Measurements from ENCODE around the gene AUNIP.

Gene AUNIP

DNA sequence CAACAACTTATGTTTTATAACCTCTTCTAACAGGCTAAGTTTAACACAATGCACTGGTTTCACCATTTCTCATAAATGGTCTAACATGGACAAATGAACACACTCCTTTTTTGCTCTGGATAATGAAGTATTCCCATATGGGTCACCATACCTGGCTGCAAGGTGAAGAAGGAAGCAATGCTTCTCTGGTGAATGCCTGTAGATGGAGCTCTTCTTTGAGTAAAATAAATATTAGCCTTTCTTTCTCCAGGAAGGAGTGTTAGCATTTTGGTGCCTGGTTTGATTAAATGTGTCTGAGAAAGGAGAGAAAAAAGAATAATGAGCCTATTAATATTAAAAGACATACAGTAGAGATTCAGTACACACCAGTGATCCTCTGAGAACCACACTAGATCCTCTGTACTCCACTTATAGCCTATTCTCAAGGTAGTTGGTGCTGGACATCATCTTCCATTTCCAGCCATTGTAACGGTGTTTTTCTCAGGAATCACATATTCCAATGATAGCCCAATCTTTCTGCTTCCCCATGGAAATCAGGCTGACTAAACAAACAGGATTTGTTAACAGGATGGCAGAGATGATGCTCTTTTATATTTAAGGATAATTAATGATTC is 21.9 kb downstream of the AUNIP start:
- Histone ChIP-seq H2BK12ac (ENCODE audit: low read length) (no peak overlapping the region), H4K12ac (ENCODE audit: low read depth, low read length) (no peak overlapping the region), H3K23ac (ENCODE audit: low read length) (no peak overlapping the region), H3K4me3 (ENCODE audit: low read depth, low read length) (no peak overlapping the region), H3K27me3 (ENCODE audit: insufficient read depth, low read length) (no peaks in the 10 kb centered on the region), H3K9me3 (ENCODE audit: insufficient read depth, low read depth, low read length) (no peaks in the 10 kb centered on the region), H3K4me2 (ENCODE audit: low read length) (no peak overlapping the region), H4K91ac (ENCODE audit: low read depth, low read length) (no peak overlapping the region), H2AK5ac (ENCODE audit: low read length) (no peak overlapping the region), H2BK120ac (ENCODE audit: insufficient read depth, low read length, poor library complexity) (no peak overlapping the region), H3K18ac (ENCODE audit: low read length) (no peak overlapping the region), H3K4ac (ENCODE audit: low read depth, low read length) (no peak overlapping the region), H3K79me1 (ENCODE audit: low read length) (no peaks in the 10 kb centered on the region), H3K9ac (ENCODE audit: low read length) (no peak overlapping the region), H3K79me2 (ENCODE audit: control insufficient read depth, insufficient read depth, low read length, poor library complexity) (no peaks in the 10 kb centered on the region), H4K8ac (ENCODE audit: low read depth, low read length) (no peak overlapping the region), H3K14ac (ENCODE audit: low read length) (no peak overlapping the region), H2AFZ (ENCODE audit: insufficient read depth, low read length, poor library complexity) (no peak overlapping the region), H3K4me1 (ENCODE audit: control insufficient read depth in 1 of 2, insufficient read depth in 2 of 2, low read length in 2 of 2) (peaks cover 0 to under 1% of the 10 kb centered on the region in 2 experiments), H3K36me3 (ENCODE audit: control insufficient read depth in 1 of 2, insufficient read depth in 2 of 2, low read length in 2 of 2) (peaks cover 4 to 20% of the 10 kb centered on the region in 2 experiments), H3K27ac (ENCODE audit: low read depth, low read length) (no peak overlapping the region), H2BK5ac (ENCODE audit: low read depth, low read length, poor library complexity) (no peak overlapping the region)
- DNase-seq: peak; percentile 22 to 59
- no CpG with 5 or more reads among the region's 1 CpG for WGBS (ENCODE audit: extremely low coverage, insufficient coverage, insufficient read length)

DNA sequence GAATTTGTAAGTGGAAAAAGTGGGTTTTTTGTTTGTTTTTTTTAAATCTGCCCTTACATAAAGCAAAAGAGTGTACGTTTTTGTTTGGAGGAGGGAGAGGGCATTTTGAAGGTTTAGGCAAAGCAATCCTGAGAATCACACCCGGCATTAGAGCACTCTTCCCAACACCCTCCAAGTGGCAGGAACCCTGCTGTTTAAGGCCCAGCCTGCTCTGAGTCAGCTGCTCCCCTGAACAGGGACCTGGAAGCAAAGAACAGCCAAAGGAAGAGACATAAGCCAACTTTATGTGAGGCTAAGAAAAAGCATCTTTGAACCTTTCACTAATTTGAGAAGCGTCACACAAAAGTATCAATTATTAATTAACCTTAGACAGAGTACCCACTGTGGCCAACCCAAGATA is 22.6 kb downstream of the AUNIP start:
- H2BK5ac ChIP-seq (ENCODE audit: low read depth, low read length, poor library complexity): no peak overlapping the region
- no peak overlapping the region for H4K8ac ChIP-seq (ENCODE audit: low read depth, low read length)
- peaks cover 0 to 2% of the 10 kb centered on the region in 2 experiments for H3K4me1 ChIP-seq (ENCODE audit: control insufficient read depth in 1 of 2, insufficient read depth in 2 of 2, low read length in 2 of 2)
- H3K27me3 ChIP-seq (ENCODE audit: insufficient read depth, low read length): no peaks in the 10 kb centered on the region
- no peak overlapping the region for H4K91ac ChIP-seq (ENCODE audit: low read depth, low read length)
- no peak overlapping the region for H2BK12ac ChIP-seq (ENCODE audit: low read length)
- H2AFZ ChIP-seq (ENCODE audit: insufficient read depth, low read length, poor library complexity): no peak overlapping the region
- no peaks in the 10 kb centered on the region for H3K79me2 ChIP-seq (ENCODE audit: control insufficient read depth, insufficient read depth, low read length, poor library complexity)
- no peak overlapping the region for H3K14ac ChIP-seq (ENCODE audit: low read length)
- no CpG with 5 or more reads among the region's 3 CpGs for WGBS (ENCODE audit: extremely low coverage, insufficient coverage, insufficient read length)
- H3K36me3 ChIP-seq (ENCODE audit: control insufficient read depth in 1 of 2, insufficient read depth in 2 of 2, low read length in 2 of 2): peaks cover 6 to 24% of the 10 kb centered on the region in 2 experiments
- no peaks in the 10 kb centered on the region for H3K79me1 ChIP-seq (ENCODE audit: low read length)
- no peak overlapping the region for H3K4ac ChIP-seq (ENCODE audit: low read depth, low read length)
- H4K12ac ChIP-seq (ENCODE audit: low read depth, low read length): no peak overlapping the region
- H3K9ac ChIP-seq (ENCODE audit: low read length): no peak overlapping the region
- no peak overlapping the region for H3K4me3 ChIP-seq (ENCODE audit: low read depth, low read length)
- H2BK120ac ChIP-seq (ENCODE audit: insufficient read depth, low read length, poor library complexity): no peak overlapping the region
- no peak for DNase-seq
- no peak overlapping the region for H3K4me2 ChIP-seq (ENCODE audit: low read length)
- no peak overlapping the region for H3K27ac ChIP-seq (ENCODE audit: low read depth, low read length)
- no peak overlapping the region for H3K23ac ChIP-seq (ENCODE audit: low read length)
- no peak overlapping the region for H2AK5ac ChIP-seq (ENCODE audit: low read length)
- no peak overlapping the region for H3K18ac ChIP-seq (ENCODE audit: low read length)
- no peaks in the 10 kb centered on the region for H3K9me3 ChIP-seq (ENCODE audit: insufficient read depth, low read depth, low read length)

DNA sequence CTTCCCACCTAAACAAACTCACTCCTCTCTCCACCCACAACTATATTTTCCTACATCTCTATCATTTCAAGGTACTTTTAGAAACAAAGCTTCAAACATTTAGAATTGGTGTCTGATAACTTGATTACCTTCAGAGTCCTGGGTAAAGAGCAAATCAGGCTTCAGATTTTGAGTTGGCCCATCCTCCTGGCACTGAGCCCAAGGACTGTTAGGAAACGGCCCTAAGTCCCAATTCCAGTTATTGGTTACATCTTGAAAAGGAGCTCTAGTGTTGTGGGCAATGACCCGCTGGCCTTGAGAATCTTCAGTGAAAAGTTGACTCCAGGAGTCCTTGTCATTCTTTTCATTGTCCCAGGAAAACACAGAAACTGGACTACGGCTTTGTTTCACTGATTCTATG is 24.4 kb downstream of the AUNIP start:
- H3K4me1 ChIP-seq (ENCODE audit: control insufficient read depth in 1 of 2, insufficient read depth in 2 of 2, low read length in 2 of 2): peaks cover 0 to 2% of the 10 kb centered on the region in 2 experiments
- no peaks in the 10 kb centered on the region for H3K9me3 ChIP-seq (ENCODE audit: insufficient read depth, low read depth, low read length)
- H3K14ac ChIP-seq (ENCODE audit: low read length): no peak overlapping the region
- H3K79me2 ChIP-seq (ENCODE audit: control insufficient read depth, insufficient read depth, low read length, poor library complexity): no peaks in the 10 kb centered on the region
- H2BK5ac ChIP-seq (ENCODE audit: low read depth, low read length, poor library complexity): no peak overlapping the region
- DNase-seq: no peak
- no peak overlapping the region for H2BK120ac ChIP-seq (ENCODE audit: insufficient read depth, low read length, poor library complexity)
- peaks cover 9 to 39% of the 10 kb centered on the region in 2 experiments for H3K36me3 ChIP-seq (ENCODE audit: control insufficient read depth in 1 of 2, insufficient read depth in 2 of 2, low read length in 2 of 2)
- no peak overlapping the region for H2BK12ac ChIP-seq (ENCODE audit: low read length)
- WGBS (ENCODE audit: extremely low coverage, insufficient coverage, insufficient read length): no CpG with 5 or more reads among the region's 3 CpGs
- H3K4me3 ChIP-seq (ENCODE audit: low read depth, low read length): no peak overlapping the region
- no peak overlapping the region for H3K4me2 ChIP-seq (ENCODE audit: low read length)
- no peak overlapping the region for H4K12ac ChIP-seq (ENCODE audit: low read depth, low read length)
- no peak overlapping the region for H3K18ac ChIP-seq (ENCODE audit: low read length)
- no peak overlapping the region for H4K8ac ChIP-seq (ENCODE audit: low read depth, low read length)
- H4K91ac ChIP-seq (ENCODE audit: low read depth, low read length): no peak overlapping the region
- no peak overlapping the region for H3K4ac ChIP-seq (ENCODE audit: low read depth, low read length)
- H3K27ac ChIP-seq (ENCODE audit: low read depth, low read length): no peak overlapping the region
- no peak overlapping the region for H2AFZ ChIP-seq (ENCODE audit: insufficient read depth, low read length, poor library complexity)
- H3K79me1 ChIP-seq (ENCODE audit: low read length): no peaks in the 10 kb centered on the region
- H3K9ac ChIP-seq (ENCODE audit: low read length): no peak overlapping the region
- H3K23ac ChIP-seq (ENCODE audit: low read length): no peak overlapping the region
- no peaks in the 10 kb centered on the region for H3K27me3 ChIP-seq (ENCODE audit: insufficient read depth, low read length)
- no peak overlapping the region for H2AK5ac ChIP-seq (ENCODE audit: low read length)

DNA sequence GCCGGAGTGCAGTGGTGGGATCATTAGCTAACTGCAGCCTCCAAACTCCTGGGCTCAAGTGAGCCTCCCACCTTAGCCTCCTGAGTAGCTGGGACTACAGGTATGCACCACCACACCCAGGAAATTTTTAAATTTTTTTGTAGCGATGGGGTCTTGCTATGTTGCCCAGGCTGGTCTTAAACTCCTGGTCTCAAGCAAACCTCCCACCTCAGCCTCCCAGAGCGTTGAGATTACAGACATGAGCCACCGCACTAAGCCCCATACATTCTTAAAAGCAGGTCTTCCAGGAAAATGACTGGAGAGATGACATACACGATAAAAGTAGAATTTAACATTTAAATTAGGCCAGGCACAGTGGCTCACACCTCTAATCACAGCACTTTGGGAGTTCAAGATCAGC is 26.1 kb downstream of the AUNIP start:
- no peak overlapping the region for H2AFZ ChIP-seq (ENCODE audit: insufficient read depth, low read length, poor library complexity)
- H2BK12ac ChIP-seq (ENCODE audit: low read length): no peak overlapping the region
- H3K23ac ChIP-seq (ENCODE audit: low read length): no peak overlapping the region
- no peak overlapping the region for H4K91ac ChIP-seq (ENCODE audit: low read depth, low read length)
- no peak overlapping the region for H4K12ac ChIP-seq (ENCODE audit: low read depth, low read length)
- no peak overlapping the region for H2AK5ac ChIP-seq (ENCODE audit: low read length)
- peaks cover 0 to 2% of the 10 kb centered on the region in 2 experiments for H3K4me1 ChIP-seq (ENCODE audit: control insufficient read depth in 1 of 2, insufficient read depth in 2 of 2, low read length in 2 of 2)
- H3K79me2 ChIP-seq (ENCODE audit: control insufficient read depth, insufficient read depth, low read length, poor library complexity): no peaks in the 10 kb centered on the region
- peak in 1 of 2 donors; percentile 9 for DNase-seq
- peaks cover 18 to 52% of the 10 kb centered on the region in 2 experiments for H3K36me3 ChIP-seq (ENCODE audit: control insufficient read depth in 1 of 2, insufficient read depth in 2 of 2, low read length in 2 of 2)
- H3K79me1 ChIP-seq (ENCODE audit: low read length): no peaks in the 10 kb centered on the region
- no peaks in the 10 kb centered on the region for H3K27me3 ChIP-seq (ENCODE audit: insufficient read depth, low read length)
- H3K4me2 ChIP-seq (ENCODE audit: low read length): no peak overlapping the region
- no peaks in the 10 kb centered on the region for H3K9me3 ChIP-seq (ENCODE audit: insufficient read depth, low read depth, low read length)
- no peak overlapping the region for H4K8ac ChIP-seq (ENCODE audit: low read depth, low read length)
- H3K4me3 ChIP-seq (ENCODE audit: low read depth, low read length): no peak overlapping the region
- H2BK120ac ChIP-seq (ENCODE audit: insufficient read depth, low read length, poor library complexity): no peak overlapping the region
- H2BK5ac ChIP-seq (ENCODE audit: low read depth, low read length, poor library complexity): no peak overlapping the region
- no peak overlapping the region for H3K9ac ChIP-seq (ENCODE audit: low read length)
- H3K27ac ChIP-seq (ENCODE audit: low read depth, low read length): no peak overlapping the region
- no peak overlapping the region for H3K4ac ChIP-seq (ENCODE audit: low read depth, low read length)
- WGBS (ENCODE audit: extremely low coverage, insufficient coverage, insufficient read length): no CpG with 5 or more reads among the region's 5 CpGs
- no peak overlapping the region for H3K18ac ChIP-seq (ENCODE audit: low read length)
- H3K14ac ChIP-seq (ENCODE audit: low read length): no peak overlapping the region
